NCI-H748 (cell line): ENCODE measurements around the gene UNC93A.

Experiments used
- DNase-seq: peaks from one replicate; lab custom pipeline; 2025; ENCODE audit not compliant: unreplicated experiment; lab: John Stamatoyannopoulos, UW

Gene UNC93A

GRCh38 chr6:167293088-167293589, 2.0 kb downstream of the UNC93A start:
- DNase-seq, result no peak

GRCh38 chr6:167293590-167294091, 2.5 kb downstream of the UNC93A start:
- no peak for DNase-seq

DNA sequence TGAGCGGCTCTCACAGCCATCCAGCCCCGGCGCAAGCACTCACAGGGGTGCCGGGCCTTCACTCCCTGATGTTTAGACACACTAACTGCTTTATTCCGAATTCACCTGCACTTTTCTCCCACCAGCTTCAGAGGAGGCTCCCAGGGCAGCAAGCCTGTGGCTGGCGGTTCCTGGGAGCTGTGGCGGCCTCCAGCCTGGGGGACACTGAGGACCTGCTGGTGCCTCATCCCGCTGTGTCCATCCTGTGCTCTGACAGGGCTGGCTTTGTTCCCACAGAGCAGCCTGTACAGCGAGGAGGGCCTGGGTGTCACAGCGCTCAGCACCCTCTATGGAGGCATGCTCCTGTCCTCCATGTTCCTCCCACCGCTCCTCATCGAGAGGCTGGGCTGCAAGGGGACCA, 3.1 kb downstream of the UNC93A start:
- no peak for DNase-seq

DNA sequence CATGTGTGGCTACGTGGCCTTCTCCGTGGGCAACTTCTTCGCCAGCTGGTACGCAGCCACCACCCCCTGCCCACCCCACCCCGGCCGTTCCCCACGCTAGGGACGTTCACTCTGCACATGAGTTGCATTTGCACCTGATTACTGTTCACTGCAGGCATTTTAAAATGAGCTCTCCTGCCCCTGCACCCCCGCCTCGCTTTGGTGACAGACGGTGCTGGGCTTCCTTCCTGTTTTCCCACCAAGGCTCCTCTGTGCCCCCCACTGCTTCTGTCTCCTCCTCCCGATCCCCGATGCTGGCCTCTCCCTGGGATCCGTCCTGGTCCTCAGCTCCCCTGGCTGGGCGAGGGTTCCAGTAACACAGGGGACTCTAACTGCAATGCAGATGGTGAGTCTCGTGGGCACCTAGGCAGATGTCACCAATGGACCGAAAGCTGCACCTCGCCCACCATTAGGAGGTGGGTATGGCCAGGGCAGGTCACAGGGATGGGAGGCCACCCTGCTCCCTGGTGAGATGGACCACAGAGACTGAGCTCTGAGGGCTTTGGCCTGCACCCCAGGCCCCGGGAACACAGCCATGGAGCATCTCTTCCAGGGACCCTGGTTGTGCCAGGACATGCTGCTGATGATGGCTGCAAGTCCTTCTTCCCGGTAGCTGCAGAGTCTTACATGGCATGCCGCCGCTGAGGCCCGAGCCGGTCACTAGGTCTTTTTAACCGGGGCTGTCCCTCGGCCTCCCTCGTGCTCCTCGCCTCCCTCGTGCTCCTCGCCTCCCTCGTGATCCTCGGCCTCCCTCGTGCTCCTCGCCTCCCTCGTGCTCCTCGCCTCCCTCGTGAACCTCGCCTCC, 3.8 kb downstream of the UNC93A start:
- no peak for DNase-seq

GRCh38 chr6:167295495-167296292, 4.6 kb downstream of the UNC93A start:
- no peak for DNase-seq

DNA sequence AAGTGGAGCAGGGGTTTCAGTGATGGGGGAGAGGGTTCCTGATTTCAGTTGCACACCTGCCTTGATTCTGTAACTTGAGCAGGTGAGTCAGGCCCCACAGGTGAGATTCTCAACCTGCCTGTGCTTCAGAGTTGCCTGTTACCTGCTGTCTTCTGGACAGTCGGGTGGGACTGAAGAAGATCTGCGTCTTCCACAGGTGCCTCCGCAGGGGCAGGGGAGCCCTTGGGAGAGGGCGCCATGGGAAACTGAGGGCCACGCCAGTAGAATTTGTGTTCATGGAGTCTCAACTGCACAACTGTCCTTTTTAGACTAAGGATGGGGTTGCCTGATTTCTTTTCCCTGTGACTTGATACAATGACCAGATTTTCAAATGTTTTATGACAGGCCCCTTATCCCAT, 5.2 kb downstream of the UNC93A start:
- no peak for DNase-seq

GRCh38 chr6:167296902-167297301, 5.8 kb downstream of the UNC93A start:
- DNase-seq, result no peak

DNA sequence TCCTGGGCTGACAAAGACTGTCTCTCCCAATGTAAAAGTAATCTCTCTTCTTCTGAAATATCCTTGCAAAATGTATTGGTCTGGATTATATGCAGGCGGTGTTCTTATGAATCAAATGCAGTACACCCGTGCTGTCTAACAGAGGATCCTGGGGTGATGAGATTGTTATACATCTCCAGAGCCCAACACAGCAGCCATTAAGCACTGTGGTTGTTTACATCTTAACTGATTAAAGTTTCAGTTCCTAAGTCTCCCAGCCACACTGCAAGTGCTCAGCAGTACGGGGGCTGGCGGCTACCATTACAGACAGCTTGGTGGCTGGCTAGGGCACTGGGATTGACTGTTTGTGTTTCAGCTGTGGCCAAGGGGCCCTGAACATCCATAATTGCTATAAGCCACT, 7.0 kb downstream of the UNC93A start:
- no peak for DNase-seq

- DNase-seq, result no peak
Measured at GRCh38 chr6:167299641-167300308, 8.7 kb downstream of the UNC93A start.

DNA sequence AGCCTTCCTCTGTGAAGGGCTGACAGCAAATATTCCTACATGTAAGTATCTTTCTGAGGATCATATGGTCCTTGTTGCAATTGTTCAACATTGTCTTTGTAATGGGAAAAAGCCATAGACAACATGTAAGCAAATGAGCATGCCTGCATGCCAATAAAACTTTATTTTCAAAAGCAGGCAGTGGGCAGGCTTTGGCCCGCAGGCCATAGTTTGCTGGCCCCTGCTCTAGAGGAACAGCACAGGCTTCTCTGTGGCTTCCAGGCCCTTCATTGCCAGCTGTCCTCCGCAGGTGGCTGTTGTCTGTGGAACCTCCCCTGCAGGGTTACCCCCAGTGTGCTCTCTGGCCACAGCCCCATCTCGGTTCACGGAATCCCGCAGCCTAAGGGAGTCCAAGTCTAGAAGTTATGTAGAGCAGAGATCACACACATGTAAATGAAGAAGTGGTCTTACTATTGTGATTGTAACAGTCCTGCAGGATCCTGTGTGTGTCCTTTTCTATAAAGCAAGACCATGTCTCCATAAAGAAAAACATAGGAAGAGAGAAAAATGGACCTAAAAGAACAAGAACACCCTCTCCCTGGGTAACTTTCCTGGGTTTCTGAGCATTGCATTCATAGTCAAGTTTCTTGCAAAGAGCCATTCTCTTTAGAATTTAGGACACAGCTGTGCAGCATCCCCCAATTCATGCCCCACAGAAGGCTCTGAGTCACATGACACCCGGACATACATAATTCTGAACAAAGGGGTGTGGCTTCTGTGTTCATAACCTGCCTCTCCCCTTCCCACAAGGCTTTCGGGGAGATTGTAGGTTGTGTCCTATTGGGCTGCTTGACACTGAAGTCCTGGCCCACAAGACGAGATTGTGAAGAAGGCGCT, 10.0 kb downstream of the UNC93A start:
- DNase-seq, result no peak

DNA sequence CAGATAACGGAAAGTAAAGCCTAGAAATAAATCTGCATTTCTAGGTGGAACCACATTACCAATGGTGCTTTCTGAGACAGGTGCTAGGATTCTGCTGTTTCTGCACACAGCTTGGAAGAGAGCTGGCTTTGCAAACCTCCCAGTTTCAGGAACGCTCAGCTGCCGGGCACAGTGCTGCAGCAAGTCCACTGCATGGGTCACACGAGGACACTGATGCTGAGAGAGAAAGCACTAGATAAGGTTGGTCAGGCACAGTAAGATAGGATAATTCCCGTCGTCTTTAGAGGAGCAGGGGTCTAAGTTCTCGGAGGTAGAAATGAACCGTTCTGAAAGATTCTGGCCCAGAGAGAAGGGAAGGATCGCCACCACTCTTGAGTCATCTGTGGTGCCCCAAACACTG, 11.0 kb downstream of the UNC93A start:
- no peak for DNase-seq

- no peak for DNase-seq
Measured at GRCh38 chr6:167302796-167303195, 11.7 kb downstream of the UNC93A start.

DNA sequence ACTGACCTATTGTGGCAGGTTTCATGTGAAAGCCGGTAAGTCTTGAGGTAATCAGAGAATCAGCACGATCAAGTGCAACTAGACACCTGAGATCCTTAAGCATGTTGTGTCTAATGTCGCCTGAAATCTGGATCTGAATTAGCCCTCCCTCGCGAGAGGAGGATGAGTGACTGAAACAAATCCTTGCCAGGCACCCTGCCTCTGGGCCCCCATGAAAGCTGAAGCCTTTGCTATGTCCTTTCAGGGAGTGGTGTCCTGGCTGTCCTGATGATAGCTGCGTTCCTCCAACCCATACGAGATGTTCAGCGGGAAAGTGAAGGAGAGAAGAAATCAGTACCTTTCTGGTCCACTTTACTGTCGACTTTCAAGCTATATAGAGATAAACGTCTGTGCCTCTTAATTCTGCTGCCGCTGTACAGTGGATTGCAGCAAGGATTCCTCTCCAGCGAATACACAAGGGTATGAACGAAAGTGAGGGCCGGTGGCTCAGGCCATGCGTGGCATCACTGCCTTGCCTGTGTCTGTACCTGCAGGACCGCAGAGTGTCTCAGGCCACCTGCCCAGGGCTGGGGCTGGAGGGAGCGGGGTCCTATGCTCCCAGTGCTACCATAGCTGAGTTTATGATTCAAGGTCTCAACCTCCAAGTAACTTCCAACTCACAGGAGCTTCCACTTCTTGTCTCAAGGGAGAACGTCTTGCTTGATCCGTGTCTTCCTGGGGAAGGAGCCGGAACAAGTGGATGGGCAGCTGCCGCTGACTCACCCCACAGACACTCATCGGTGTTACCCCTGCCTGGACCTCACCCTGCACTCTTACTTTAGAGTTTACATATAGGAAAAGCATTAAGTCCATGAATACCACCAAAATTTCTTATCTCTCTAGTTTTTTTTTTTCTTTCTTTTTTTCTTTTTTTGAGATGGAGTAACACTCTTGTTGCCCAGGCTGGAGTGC, 12.8 kb downstream of the UNC93A start:
- peak; percentile 12 for DNase-seq

GRCh38 chr6:167304912-167305311, 13.8 kb downstream of the UNC93A start:
- no peak for DNase-seq

DNA sequence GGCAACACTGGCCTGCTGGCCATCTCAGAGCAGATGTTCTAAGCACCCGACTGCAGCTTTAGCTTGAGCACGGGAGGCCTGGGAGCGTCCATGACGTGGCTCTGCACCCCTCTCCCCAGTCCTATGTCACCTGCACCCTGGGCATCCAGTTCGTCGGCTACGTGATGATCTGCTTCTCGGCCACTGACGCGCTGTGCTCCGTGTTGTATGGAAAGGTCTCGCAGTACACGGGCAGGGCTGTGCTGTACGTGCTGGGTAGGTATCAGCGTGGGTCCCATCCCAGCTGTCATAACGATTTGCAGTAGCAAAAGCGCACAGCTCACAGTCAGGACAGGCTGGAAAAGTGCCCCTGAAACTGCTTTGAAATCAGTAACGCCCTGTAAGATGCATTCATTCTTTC, 14.7 kb downstream of the UNC93A start:
- no peak for DNase-seq

DNA sequence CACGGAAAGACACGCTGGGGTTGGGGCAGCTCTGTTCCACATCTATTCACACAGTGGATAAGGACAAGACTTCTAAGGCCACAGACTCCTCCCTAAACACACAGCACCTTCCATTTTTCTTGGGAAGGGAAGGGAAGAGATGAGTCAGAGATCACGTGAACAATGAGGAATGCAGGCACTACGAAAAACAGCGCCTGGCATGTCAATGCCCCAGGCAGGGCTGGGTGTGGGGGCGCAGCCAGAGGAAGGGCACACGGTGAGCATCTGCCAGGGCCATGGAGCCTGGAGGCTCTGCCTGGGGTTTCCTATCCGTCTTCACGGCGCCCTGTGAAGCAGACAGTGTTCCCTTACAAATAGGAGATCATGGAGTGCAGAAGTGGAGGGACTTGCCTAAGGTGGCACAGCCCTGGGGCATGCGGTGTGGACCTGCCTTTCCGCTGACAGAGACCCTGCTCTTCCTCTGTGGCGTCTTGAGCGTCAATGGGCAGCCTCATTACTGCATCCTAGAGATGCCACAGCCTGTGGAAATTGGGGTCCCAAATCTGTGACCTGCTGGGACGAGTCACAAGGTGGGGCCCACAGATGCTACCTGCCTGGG, 15.4 kb downstream of the UNC93A start:
- no peak for DNase-seq

- DNase-seq, result no peak
Measured at GRCh38 chr6:167307342-167307955, 16.3 kb downstream of the UNC93A start.

GRCh38 chr6:167308207-167308606, 17.1 kb downstream of the UNC93A start:
- no peak for DNase-seq
